ENCODE results near the gene RPLP2.

Gene RPLP2

DNA sequence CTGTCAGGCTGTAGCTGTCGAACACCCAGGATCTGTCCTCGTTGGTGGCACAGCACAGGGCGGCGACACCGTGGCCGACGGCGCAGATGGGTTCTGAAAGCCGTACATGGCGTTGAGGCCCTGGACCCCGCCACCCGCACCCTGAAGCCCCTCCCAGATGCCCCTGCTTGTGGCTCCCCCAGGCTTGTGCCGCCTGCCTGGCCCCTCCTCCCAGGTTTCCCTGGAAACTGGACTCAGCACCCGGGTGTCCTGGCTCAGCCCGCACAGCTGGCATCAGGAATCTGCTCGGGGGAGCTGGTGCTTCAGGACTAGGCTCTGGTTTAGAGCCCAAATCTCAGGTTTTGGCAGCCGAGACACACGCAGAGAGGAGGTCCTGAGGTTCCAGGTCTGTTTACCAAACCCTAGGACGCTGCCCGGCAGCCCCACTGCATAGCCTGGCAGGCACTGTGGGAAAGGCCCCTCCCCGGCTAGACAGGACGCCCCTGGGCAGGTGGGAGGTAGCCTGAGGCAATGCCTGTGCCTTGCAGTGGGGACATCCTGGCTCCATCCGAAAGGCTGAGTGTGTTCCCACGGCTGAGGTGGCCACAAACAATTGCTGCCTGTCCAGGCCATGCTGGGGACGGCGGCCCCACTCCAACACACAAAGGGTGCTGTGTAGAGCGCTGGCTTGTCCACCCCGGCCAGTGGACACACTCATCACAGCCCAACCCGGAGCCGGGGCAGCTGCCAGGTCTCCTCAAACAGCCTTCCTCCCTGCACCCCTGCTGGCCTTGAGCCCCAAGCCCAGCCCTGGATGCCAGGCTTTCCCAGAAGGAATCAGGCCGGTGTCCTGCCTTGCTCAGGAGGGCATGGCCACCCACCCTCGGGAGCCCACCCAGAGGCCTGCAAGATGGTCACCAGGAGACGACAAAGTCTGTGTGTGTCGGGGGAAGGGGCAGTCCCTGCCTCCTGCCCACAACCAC is 37.1 kb upstream of the RPLP2 start:
- DNase-seq = no peak
- Histone ChIP-seq H3K27me3 (replicated peaks) (no peaks in the 10 kb centered on the region), H3K36me3 (replicated peaks) (peaks cover 45% of the 10 kb centered on the region), H3K4me3 (ENCODE audit: low read depth, low read length) (no peak overlapping the region), H3K27ac (no peak overlapping the region)
- in situ Hi-C loops (cut with HindIII; ENCODE audit: low pct_ligation_motif_present, low sequenced_read_pairs) = no loop called here
- TF ChIP-seq, protein P1, sequence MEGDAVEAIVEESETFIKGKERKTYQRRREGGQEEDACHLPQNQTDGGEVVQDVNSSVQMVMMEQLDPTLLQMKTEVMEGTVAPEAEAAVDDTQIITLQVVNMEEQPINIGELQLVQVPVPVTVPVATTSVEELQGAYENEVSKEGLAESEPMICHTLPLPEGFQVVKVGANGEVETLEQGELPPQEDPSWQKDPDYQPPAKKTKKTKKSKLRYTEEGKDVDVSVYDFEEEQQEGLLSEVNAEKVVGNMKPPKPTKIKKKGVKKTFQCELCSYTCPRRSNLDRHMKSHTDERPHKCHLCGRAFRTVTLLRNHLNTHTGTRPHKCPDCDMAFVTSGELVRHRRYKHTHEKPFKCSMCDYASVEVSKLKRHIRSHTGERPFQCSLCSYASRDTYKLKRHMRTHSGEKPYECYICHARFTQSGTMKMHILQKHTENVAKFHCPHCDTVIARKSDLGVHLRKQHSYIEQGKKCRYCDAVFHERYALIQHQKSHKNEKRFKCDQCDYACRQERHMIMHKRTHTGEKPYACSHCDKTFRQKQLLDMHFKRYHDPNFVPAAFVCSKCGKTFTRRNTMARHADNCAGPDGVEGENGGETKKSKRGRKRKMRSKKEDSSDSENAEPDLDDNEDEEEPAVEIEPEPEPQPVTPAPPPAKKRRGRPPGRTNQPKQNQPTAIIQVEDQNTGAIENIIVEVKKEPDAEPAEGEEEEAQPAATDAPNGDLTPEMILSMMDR (IDR thresholded peaks at IDR 0.05; ENCODE audit: low read depth, low read length, missing control alignments) = no peak

DNA sequence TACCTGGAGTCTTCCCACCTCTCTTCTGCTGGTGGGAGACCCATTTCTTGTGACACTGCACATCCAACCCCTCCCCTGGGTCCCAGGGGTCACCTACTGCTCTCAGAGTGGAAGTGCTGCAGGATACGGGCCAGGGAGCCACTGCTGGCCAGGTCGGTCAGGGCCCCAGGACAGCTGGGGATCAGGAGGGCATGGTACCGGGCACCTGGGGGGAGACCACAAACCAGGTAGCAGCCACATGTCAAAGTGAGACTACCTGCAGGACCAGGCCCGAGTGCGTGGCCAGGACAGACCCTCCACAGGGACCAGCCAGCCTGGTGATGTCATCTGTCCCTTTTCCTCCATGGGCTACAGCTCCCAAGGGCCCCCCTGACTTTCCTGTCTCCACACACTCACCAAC is 36.3 kb upstream of the RPLP2 start:
- Histone ChIP-seq H3K4me3 (ENCODE audit: low read depth, low read length) (no peak overlapping the region), H3K27me3 (replicated peaks) (no peaks in the 10 kb centered on the region), H3K27ac (no peak overlapping the region), H3K36me3 (replicated peaks) (peaks cover 45% of the 10 kb centered on the region)
- in situ Hi-C loops (cut with HindIII; ENCODE audit: low pct_ligation_motif_present, low sequenced_read_pairs) = no loop called here
- TF ChIP-seq, protein P1 (IDR thresholded peaks at IDR 0.05; ENCODE audit: low read depth, low read length, missing control alignments) = no peak
- DNase-seq = no peak

DNA sequence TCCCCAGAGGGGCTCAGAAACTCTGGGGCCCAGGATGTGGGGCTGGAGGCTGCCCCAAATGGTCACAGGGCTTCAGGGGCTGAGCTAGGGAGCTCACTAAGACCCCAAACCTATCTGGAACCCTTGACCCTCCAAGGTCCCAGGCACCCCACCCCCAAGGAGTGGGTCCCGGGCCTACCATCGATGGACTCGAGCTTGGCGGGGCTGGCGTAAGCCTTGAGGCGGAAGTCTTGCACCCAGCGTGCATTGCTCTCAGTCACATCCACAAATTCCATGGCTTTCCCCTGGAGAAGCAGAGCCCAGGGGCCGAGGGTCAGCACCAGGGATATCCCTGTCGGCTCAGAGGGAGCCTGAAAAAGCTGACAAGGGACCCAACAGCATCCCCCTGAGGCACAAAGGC is 35.9 kb upstream of the RPLP2 start:
- in situ Hi-C loops (cut with HindIII; ENCODE audit: low pct_ligation_motif_present, low sequenced_read_pairs) = no loop called here

DNA sequence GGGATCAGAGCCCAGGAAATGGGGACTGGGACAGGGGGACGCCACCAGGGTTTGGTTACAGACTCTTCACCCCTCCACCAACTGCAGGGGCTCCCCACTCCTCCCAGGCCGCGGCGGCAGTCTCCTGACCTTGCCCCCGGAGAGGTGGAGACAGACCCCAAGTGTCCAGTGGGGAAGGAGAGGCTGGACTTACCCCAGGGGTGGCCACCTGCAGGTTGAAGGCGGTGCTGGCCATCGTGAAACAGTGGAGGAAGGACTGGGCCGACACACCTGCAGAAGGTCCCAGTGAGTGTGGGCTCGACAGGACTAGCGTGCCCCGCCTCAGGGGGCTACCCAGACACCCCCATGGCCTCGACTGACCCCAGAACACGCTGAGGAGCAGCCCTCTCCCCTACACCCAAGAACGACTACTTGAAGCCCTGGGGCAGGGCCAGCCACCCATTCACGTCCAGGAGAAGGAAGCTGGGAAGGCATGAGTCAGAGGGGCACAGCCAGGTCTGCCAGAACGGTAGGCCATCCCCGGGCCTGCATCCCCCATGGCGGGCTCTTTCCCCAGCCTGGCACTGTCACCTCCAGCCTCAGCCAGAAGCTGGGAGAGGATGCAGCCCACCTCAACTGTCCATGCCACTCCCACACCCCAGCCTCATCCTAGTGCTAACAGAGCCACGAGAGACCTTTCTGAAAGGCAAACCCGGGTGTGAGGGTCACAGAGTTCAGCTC is 34.7 kb upstream of the RPLP2 start:
- TF ChIP-seq, protein P1 (IDR thresholded peaks at IDR 0.05; ENCODE audit: low read depth, low read length, missing control alignments) = peak; percentile 2
- peak; percentile 35 for DNase-seq
- in situ Hi-C loops (cut with HindIII; ENCODE audit: low pct_ligation_motif_present, low sequenced_read_pairs) = no loop called here
- H3K4me3 ChIP-seq (ENCODE audit: low read depth, low read length) = peak overlapping the region; percentile 24
- H3K36me3 ChIP-seq (replicated peaks) = peaks cover 40% of the 10 kb centered on the region
- no peaks in the 10 kb centered on the region for H3K27me3 ChIP-seq (replicated peaks)
- no peak overlapping the region for H3K27ac ChIP-seq

More for the DNA sequence above, 35.9 kb upstream of the RPLP2 start:
- TF ChIP-seq, protein P1 (IDR thresholded peaks at IDR 0.05; ENCODE audit: low read depth, low read length, missing control alignments) = no peak
- H3K4me3 ChIP-seq (ENCODE audit: low read depth, low read length) = no peak overlapping the region
- no peak overlapping the region for H3K27ac ChIP-seq
- DNase-seq = no peak
- H3K36me3 ChIP-seq (replicated peaks) = peaks cover 45% of the 10 kb centered on the region
- H3K27me3 ChIP-seq (replicated peaks) = no peaks in the 10 kb centered on the region

DNA sequence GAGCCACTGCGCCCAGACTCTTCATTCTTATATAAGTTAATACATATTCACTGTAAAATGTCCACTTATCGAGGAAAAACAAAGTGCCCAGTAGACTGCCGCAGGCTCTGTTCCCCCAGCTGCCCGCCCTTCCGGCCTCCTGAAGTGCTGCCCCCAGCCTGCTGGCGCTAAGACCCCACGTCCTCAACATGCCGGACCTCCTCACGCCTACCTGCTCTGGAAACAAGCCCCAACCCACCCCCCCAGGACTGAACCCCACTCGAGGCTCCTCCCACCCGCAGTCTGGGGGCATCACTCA is 33.6 kb upstream of the RPLP2 start:
- in situ Hi-C loops (cut with HindIII; ENCODE audit: low pct_ligation_motif_present, low sequenced_read_pairs) = no loop called here
- no peak for DNase-seq
- Histone ChIP-seq H3K27ac (no peak overlapping the region), H3K36me3 (replicated peaks) (peaks cover 28% of the 10 kb centered on the region), H3K27me3 (replicated peaks) (no peaks in the 10 kb centered on the region), H3K4me3 (ENCODE audit: low read depth, low read length) (peak overlapping the region; percentile 76)
- TF ChIP-seq, protein P1 (IDR thresholded peaks at IDR 0.05; ENCODE audit: low read depth, low read length, missing control alignments) = no peak
